ENCODE data around the gene ZNF419. TPM values are rescaled to one million over a fixed set of nuclear protein-coding genes. Genes with fewer than 3 reads are reported as not detected.
A peak's percentile ranks its signal among the peaks of the same experiment; 100 is the strongest.
"Not testable (repeated sequence)": the region's sequence is repeated elsewhere in the genome, so short reads cannot be mapped to it uniquely, and the experiment has no call there.

The ZNF419 gene
- polyA plus RNA-seq, 1 donor from 2014 or later, result 34.5 TPM

- H3K79me2 ChIP-seq (replicated peaks; ENCODE audit: insufficient read depth, low read length), result peaks cover 18% of the 10 kb centered on the region
- not testable (repeated sequence) for H3K9me3 ChIP-seq (ENCODE audit: low read length); H3F3A ChIP-seq (ENCODE audit: insufficient read depth, low read length, poor library complexity, severe bottlenecking); H4K20me1 ChIP-seq (ENCODE audit: insufficient read depth); H3K9me2 ChIP-seq (ENCODE audit: insufficient read depth, low read length); H3K36me3 ChIP-seq (ENCODE audit: insufficient read depth, low read length); H3K27me3 ChIP-seq (ENCODE audit: insufficient read depth, low read depth, low read length)
- peak within 1 kb of the TSS; percentile 75 for H3K4me3 ChIP-seq (ENCODE audit: low read length)
- H3K4me2 ChIP-seq (ENCODE audit: low read length), result peak within 1 kb of the TSS; percentile 48
- peak; percentile 41 for TF ChIP-seq SMC3 (conservative IDR thresholded peaks at IDR 0.05; ENCODE audit: poor library complexity)
- TF ChIP-seq RAD21 (conservative IDR thresholded peaks at IDR 0.05), result peak; percentile 44
- peak; percentile 80 for TF ChIP-seq MXI1 (conservative IDR thresholded peaks at IDR 0.05; ENCODE audit: poor library complexity, severe bottlenecking)
- peak; percentile 86 for TF ChIP-seq POLR2AphosphoS5 (IDR thresholded peaks at IDR 0.05)
- TF ChIP-seq EP300 (conservative IDR thresholded peaks at IDR 0.05; ENCODE audit: poor library complexity, severe bottlenecking), result peak; percentile 41
- peak within 1 kb of the TSS; percentile 80 for H3K9ac ChIP-seq (ENCODE audit: low read length)
- H2AFZ ChIP-seq (ENCODE audit: low read depth, low read length), result peak within 1 kb of the TSS; percentile 21
- peak within 1 kb of the TSS; percentile 79 for H3K27ac ChIP-seq (ENCODE audit: low read length)
These were observed 12.3 kb downstream of the ZNF419 start, which contains the start of gene ZNF773 for GRCh38 chr19:57499680-57500395. Gene ZNF773 (plus strand): TSS chr19:57499938. CDS start chr19:57500081, 143 bp downstream.

GRCh38 chr19:57500400-57500799 lies 12.8 kb downstream of the ZNF419 start:
- not testable (repeated sequence) for H3K9me3 ChIP-seq (ENCODE audit: low read length); H3K36me3 ChIP-seq (ENCODE audit: insufficient read depth, low read length); H3K27ac ChIP-seq (ENCODE audit: low read length); H2AFZ ChIP-seq (ENCODE audit: low read depth, low read length); H3K27me3 ChIP-seq (ENCODE audit: insufficient read depth, low read depth, low read length); H3F3A ChIP-seq (ENCODE audit: insufficient read depth, low read length, poor library complexity, severe bottlenecking); H4K20me1 ChIP-seq (ENCODE audit: insufficient read depth); H3K9me2 ChIP-seq (ENCODE audit: insufficient read depth, low read length)
- H3K4me3 ChIP-seq (ENCODE audit: low read length), result peak overlapping the region; percentile 75
- H3K4me2 ChIP-seq (ENCODE audit: low read length), result peak overlapping the region; percentile 48
- H3K9ac ChIP-seq (ENCODE audit: low read length), result peak overlapping the region; percentile 46
- peaks cover 18% of the 10 kb centered on the region for H3K79me2 ChIP-seq (replicated peaks; ENCODE audit: insufficient read depth, low read length)

GRCh38 chr19:57506163-57506562 lies 18.6 kb downstream of the ZNF419 start:
- Histone ChIP-seq H3K36me3 (ENCODE audit: insufficient read depth, low read length) (peaks cover 4% of the 10 kb centered on the region), H3K27ac (ENCODE audit: low read length) (no peak overlapping the region), H3K79me2 (replicated peaks; ENCODE audit: insufficient read depth, low read length) (peaks cover 10% of the 10 kb centered on the region), H3K9me2 (ENCODE audit: insufficient read depth, low read length) (no peaks in the 10 kb centered on the region), H3K4me3 (ENCODE audit: low read length) (no peak overlapping the region), H3K27me3 (ENCODE audit: insufficient read depth, low read depth, low read length) (no peaks in the 10 kb centered on the region), H4K20me1 (ENCODE audit: insufficient read depth) (no peaks in the 10 kb centered on the region), H3K9ac (ENCODE audit: low read length) (no peak overlapping the region), H3K4me2 (ENCODE audit: low read length) (no peak overlapping the region), H2AFZ (ENCODE audit: low read depth, low read length) (no peak overlapping the region), H3F3A (ENCODE audit: insufficient read depth, low read length, poor library complexity, severe bottlenecking) (no peaks in the 10 kb centered on the region), H3K9me3 (ENCODE audit: low read length) (no peaks in the 10 kb centered on the region)
- TF ChIP-seq RAD21 (conservative IDR thresholded peaks at IDR 0.05), result no peak
- TF ChIP-seq POLR2AphosphoS5 (IDR thresholded peaks at IDR 0.05), result no peak
- TF ChIP-seq MXI1 (conservative IDR thresholded peaks at IDR 0.05; ENCODE audit: poor library complexity, severe bottlenecking), result no peak
- no peak for TF ChIP-seq REST (IDR thresholded peaks at IDR 0.05; ENCODE audit: borderline replicate concordance)
- TF ChIP-seq SMC3 (conservative IDR thresholded peaks at IDR 0.05; ENCODE audit: poor library complexity), result no peak
- no peak for TF ChIP-seq TAF1 (IDR thresholded peaks at IDR 0.05; ENCODE audit: low read depth)
- TF ChIP-seq CTCF (IDR thresholded peaks at IDR 0.05; ENCODE audit: poor library complexity, severe bottlenecking), result no peak
- no peak for TF ChIP-seq EP300 (conservative IDR thresholded peaks at IDR 0.05; ENCODE audit: poor library complexity, severe bottlenecking)
- TF ChIP-seq EZH2 (IDR thresholded peaks at IDR 0.05; ENCODE audit: borderline replicate concordance, insufficient read depth, low read length, poor library complexity, severe bottlenecking), result no peak

Measured in neural cell (in vitro differentiated cells).